GM21360 (cell line): ENCODE measurements around the gene TSPAN31.

ENCODE experiments used
- ATAC-seq: cut with Tn5 transposase; IDR thresholded peaks from one replicate; pipeline ENCODE4 v1.9.1; 2021; ENCODE audit warnings: mild to moderate bottlenecking, moderate library complexity; ENCODE audit not compliant: unreplicated experiment

The TSPAN31 gene

DNA sequence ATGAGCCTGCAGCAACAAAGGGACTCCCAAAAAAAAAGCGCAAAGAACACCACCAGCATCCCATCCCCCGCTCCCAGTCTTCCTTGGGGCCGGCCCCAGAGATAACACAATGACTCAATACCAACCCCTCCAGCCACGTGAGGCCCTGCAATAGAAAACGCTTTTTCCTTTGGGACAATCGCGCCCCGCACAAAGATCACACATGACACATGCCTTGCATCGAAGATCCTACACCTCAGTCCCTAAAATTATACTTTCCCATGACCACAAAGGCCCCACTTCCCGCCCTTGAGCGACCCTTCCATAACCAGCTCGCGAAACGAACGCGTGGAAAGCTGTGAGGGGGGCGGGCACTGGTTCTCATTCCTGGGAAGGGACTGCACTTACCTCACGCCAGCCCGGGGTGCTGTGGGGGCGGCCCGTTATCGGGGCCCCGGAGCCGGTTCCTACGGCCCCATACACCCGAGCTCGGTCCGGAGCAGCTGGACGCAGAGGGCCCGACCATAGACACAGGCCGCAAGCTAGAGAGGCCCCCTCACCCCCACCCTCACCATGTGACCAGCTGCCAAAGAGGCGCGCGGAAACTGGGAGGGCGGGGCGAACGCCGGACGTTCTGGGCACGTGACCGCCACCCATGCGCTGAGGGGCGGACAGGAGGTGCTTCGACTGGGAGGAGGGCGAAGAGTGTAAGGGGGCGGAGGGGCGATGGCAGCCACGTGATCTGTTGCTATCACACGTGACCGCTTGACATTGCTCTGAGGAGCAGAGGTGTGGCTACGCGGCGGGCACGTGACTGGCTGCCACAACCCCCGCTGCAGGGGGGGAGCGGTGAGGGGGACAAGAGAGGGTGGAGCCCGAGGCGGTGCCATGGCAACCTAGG is 7.2 kb downstream of the TSPAN31 start, which contains the start of gene CDK4:
Gene CDK4 (minus strand): TSS at position 523 of the 880 bp plus-strand sequence. CDS start 593 bp downstream, outside the sequence.
- ATAC-seq = peak; percentile 65

- no peak for ATAC-seq
These were observed 7.8 kb downstream of the TSPAN31 start for GRCh38 chr12:57752668-57753000.

DNA sequence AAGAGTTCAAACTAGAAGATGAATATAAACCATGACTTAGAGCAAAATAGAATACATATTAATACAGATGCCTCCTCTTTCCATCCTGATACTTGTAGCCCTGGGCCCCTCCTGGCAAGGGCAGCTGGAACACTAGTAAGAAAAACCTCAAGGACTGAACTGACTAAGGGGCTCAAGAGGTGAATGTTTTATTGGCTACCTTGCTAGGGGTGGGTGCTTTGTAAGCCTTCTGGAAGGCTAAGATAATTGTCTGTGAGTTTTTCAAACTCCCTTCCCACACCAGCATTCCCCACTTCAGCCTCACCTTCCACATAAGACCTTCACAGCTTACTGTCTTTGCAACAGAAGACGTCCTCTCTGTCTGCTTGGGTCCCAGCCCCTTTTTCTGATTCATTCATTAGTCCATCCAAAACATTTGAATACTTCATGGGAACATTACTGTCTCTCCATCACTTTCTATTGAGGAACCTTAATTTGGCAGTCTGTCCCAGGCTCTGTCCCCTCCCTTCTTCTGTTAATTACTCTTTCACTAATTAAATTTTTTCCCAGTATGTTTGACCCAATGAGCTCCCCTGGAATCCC is 9.0 kb downstream of the TSPAN31 start:
- ATAC-seq = no peak

- ATAC-seq = peak; percentile 38
These were observed 9.8 kb downstream of the TSPAN31 start, which contains the start of gene MARCHF9 for GRCh38 chr12:57754411-57755193. MARCHF9 (plus strand) TSS chr12:57755103; CDS start chr12:57755529, 426 bp downstream.

GRCh38 chr12:57755194-57755453 is 10.3 kb downstream of the TSPAN31 start:
- ATAC-seq = no peak

DNA sequence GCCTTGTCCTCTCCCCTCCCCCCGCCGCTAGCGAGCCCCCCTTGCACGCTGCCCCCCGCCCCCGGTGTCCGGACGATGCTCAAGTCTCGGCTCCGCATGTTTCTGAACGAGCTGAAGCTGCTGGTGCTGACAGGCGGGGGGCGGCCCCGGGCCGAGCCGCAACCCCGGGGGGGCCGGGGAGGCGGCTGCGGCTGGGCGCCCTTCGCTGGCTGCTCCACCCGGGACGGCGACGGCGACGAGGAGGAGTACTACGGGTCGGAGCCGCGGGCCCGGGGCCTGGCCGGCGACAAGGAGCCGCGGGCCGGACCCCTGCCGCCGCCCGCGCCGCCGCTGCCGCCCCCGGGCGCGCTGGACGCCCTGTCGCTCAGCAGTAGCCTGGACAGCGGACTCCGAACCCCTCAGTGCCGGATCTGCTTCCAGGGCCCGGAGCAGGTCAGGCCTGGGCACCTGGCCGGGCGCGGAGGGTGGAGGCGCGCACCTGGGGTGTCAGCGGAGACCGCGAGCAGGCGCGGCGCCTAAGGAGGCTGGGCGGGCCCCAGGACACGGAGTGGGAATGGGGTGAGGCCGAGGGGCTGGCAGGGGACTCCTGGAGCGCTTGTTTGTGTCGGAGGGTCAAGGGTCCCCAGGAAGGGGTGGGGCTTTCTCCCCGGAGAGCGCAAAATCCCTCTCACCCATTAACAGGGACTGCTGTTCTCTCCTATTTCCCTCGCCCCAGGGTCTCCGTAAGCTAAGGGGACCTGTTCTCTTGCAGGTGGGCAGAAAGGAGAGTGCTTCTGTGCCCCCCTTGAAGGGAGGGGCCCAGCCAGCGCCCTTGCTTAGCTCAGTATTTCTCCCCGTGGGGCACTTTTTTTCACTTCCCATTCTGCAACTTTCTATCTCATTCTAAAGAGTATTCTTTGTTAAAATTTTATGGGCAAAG is 10.9 kb downstream of the TSPAN31 start:
- no peak for ATAC-seq

- no peak for ATAC-seq
These were observed 11.8 kb downstream of the TSPAN31 start for GRCh38 chr12:57756406-57757341.

- no peak for ATAC-seq
These were observed 12.9 kb downstream of the TSPAN31 start for GRCh38 chr12:57757771-57758170.

- no peak for ATAC-seq
These were observed 13.9 kb downstream of the TSPAN31 start for GRCh38 chr12:57758552-57759359.

DNA sequence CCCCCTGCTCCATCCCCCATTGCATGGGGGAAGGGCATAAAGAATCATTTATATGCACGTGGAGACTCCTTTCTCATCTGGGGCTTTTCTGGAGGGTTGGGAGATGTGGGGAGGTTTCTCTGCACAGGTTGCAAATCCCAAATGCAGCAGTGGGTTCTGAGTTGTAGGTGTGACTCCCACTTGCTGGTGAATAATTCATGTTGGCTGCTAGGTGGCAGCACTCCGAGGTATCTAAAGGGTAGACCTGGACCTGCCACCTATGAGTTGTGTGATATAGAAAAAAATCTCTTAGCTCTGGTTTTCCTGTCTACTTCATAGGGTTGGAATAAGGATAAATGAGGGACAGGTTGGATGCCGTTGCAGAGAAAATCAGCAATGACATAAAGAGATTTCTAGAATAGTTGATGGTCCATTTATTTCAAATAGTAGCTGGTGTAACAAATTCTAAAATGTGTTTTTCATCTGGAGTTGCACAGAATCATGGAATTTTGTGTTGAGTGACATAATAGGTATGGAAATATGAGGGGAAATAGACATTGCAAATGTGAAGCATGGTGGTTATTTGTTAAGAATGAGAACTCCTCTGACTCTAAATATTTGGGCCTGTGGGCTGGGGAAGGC is 14.6 kb downstream of the TSPAN31 start:
- ATAC-seq = no peak

- ATAC-seq = no peak
These were observed 15.6 kb downstream of the TSPAN31 start for GRCh38 chr12:57760347-57760982.

DNA sequence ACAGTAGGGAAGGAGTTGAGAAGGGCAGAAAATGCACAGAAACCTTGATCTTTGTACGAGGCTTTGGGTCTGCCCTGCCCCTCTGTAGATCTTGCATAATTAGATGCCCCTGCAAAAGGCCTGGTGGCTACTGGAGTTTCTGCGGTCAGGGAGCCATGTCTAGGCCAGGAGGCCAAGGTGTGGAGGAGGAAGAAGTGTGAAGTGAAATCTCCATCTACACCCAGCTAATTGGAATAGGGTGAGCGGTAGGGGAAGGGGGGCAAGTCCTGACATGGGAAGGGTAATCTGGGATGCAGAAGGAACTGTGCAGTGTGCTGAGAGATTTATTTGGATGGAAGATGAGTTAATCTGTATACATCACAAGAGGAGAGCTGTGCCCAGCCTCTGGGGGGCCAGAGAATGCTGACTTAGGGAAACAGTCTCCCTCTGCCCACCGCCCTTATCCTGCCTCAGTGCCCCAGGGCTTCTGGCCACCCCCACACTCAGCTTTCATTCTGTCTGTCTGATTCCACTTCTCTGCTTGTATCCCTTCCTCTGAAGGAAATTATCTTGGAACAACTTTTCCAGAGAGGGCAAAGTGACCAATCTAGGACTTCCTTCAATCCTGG is 16.7 kb downstream of the TSPAN31 start:
- no peak for ATAC-seq

DNA sequence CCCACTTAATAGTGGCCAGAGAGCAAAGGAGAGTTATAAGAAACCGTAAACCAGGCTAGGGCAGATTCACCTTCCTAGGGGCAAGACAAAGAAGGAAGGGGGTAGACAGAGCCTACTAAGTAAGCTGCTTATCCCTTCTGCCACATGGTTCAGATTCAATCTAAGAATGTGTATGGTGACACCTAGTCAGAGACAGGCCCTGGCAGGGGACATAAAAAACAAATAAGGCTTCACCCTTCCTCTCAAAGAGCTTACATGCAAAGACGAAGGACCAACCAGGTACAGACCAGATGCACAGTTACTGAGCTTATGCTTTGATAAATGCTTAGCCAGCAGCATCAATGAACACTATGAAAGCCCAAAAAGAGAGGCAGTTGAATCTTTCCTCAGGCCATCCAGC is 17.6 kb downstream of the TSPAN31 start:
- ATAC-seq = no peak

DNA sequence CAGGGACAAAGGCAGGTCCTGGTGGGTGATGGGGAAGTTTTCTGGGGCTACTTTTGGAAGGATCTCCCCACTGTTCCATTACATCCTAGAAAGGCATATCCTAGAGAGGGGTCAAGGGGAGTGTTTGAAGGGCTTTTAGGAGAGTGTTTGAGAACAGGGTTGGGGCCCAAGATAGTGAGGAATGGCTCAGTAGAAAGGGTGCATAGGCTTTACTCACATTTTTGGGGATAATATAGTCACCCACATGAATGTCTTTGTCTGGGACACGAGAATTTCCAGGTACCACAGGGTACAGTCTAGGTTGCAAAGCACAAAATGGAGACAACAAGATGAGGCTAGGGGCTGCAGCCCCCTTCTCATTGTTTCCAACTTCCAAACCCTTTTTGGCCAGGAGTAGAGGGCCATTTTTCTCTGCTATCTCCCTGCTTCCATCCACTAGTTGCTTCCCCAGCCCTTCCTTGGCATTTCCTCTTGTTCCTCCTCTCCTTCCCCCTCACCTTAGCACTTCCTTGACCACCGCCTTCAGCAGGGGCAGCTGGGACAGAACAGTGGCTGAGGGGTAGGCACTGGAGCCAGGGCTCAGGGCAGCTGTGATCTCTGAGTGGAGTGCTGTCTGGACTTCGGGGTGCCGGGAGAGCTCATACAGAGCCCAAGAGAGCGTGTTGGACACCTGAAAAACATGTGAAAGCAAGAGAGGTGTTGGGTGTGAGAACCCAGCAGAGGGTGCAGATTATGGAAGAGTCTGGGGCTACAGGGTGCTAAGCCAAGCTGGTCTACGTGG is 19.2 kb downstream of the TSPAN31 start:
- no peak for ATAC-seq

DNA sequence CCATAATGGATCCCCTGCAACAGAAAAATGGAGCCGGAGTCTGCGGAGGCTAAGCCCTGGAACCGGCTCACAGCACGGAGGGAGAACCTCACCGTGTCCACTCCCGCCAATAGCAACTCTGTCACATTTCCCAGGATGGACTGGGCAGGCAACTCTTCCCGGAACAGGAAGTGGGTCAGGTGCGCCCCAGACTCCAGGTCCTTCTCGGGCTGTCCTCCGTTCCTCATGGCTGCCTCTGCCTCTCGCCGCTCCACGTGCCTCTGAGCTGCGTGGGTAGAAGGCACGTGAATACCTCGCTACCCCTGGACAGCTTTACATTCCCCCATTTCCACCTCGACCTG is 19.8 kb downstream of the TSPAN31 start:
- no peak for ATAC-seq

GRCh38 chr12:57765003-57765697 is 20.3 kb downstream of the TSPAN31 start:
- peak; percentile 55 for ATAC-seq
